ENCODE measurements around the gene ERBB4.

Gene ERBB4

GRCh38 chr2:212226114-212226513 is 312.5 kb downstream of the ERBB4 start:
- Histone ChIP-seq H3K27ac (no peak overlapping the region), H3K27me3 (no peaks in the 10 kb centered on the region), H3K36me3 (no peaks in the 10 kb centered on the region), H3K4me1 (ENCODE audit: control insufficient read depth in 1 of 2, insufficient read depth in 1 of 2, low read depth in 1 of 2, low read length in 1 of 2) (no peaks in the 10 kb centered on the region), H3K9me3 (no peaks in the 10 kb centered on the region), H3K4me3 (ENCODE audit: low read depth in 1 of 2, low read length in 1 of 2) (no peak overlapping the region)
- TF ChIP-seq CTCF (IDR thresholded peaks at IDR 0.05) = no peak

GRCh38 chr2:212223696-212224095 is 314.9 kb downstream of the ERBB4 start:
- no peak overlapping the region for H3K4me3 ChIP-seq (ENCODE audit: low read depth in 1 of 2, low read length in 1 of 2)
- H3K27ac ChIP-seq = no peak overlapping the region
- H3K36me3 ChIP-seq = no peaks in the 10 kb centered on the region
- H3K27me3 ChIP-seq = no peaks in the 10 kb centered on the region
- no peak for TF ChIP-seq CTCF (IDR thresholded peaks at IDR 0.05)
- no peaks in the 10 kb centered on the region for H3K4me1 ChIP-seq (ENCODE audit: control insufficient read depth in 1 of 2, insufficient read depth in 1 of 2, low read depth in 1 of 2, low read length in 1 of 2)
- H3K9me3 ChIP-seq = no peaks in the 10 kb centered on the region

GRCh38 chr2:212213191-212213590 is 325.4 kb downstream of the ERBB4 start:
- H3K9me3 ChIP-seq = no peaks in the 10 kb centered on the region
- H3K27me3 ChIP-seq = no peaks in the 10 kb centered on the region
- H3K27ac ChIP-seq = no peak overlapping the region
- no peaks in the 10 kb centered on the region for H3K36me3 ChIP-seq
- no peaks in the 10 kb centered on the region for H3K4me1 ChIP-seq (ENCODE audit: control insufficient read depth in 1 of 2, insufficient read depth in 1 of 2, low read depth in 1 of 2, low read length in 1 of 2)
- TF ChIP-seq CTCF (IDR thresholded peaks at IDR 0.05) = no peak
- no peak overlapping the region for H3K4me3 ChIP-seq (ENCODE audit: low read depth in 1 of 2, low read length in 1 of 2)

- H3K4me1 ChIP-seq (ENCODE audit: control insufficient read depth in 1 of 2, insufficient read depth in 1 of 2, low read depth in 1 of 2, low read length in 1 of 2) = no peaks in the 10 kb centered on the region
- no peak overlapping the region for H3K4me3 ChIP-seq (ENCODE audit: low read depth in 1 of 2, low read length in 1 of 2)
- TF ChIP-seq CTCF (IDR thresholded peaks at IDR 0.05) = no peak
- H3K27ac ChIP-seq = no peak overlapping the region
- H3K27me3 ChIP-seq = no peaks in the 10 kb centered on the region
- H3K36me3 ChIP-seq = no peaks in the 10 kb centered on the region
- no peaks in the 10 kb centered on the region for H3K9me3 ChIP-seq
These were observed 330.1 kb downstream of the ERBB4 start for GRCh38 chr2:212208467-212208866.

- Histone ChIP-seq H3K27me3 (no peaks in the 10 kb centered on the region), H3K36me3 (no peaks in the 10 kb centered on the region), H3K4me3 (ENCODE audit: low read depth in 1 of 2, low read length in 1 of 2) (no peak overlapping the region), H3K27ac (no peak overlapping the region), H3K9me3 (no peaks in the 10 kb centered on the region), H3K4me1 (ENCODE audit: control insufficient read depth in 1 of 2, insufficient read depth in 1 of 2, low read depth in 1 of 2, low read length in 1 of 2) (no peaks in the 10 kb centered on the region)
- TF ChIP-seq CTCF (IDR thresholded peaks at IDR 0.05) = no peak
These were observed 340.8 kb downstream of the ERBB4 start for GRCh38 chr2:212197776-212198175.

- no peak for TF ChIP-seq CTCF (IDR thresholded peaks at IDR 0.05)
- Histone ChIP-seq H3K4me1 (ENCODE audit: control insufficient read depth in 1 of 2, insufficient read depth in 1 of 2, low read depth in 1 of 2, low read length in 1 of 2) (no peaks in the 10 kb centered on the region), H3K36me3 (no peaks in the 10 kb centered on the region), H3K9me3 (no peaks in the 10 kb centered on the region), H3K27ac (no peak overlapping the region), H3K27me3 (no peaks in the 10 kb centered on the region), H3K4me3 (ENCODE audit: low read depth in 1 of 2, low read length in 1 of 2) (no peak overlapping the region)
These were observed 343.0 kb downstream of the ERBB4 start for GRCh38 chr2:212195626-212196025.
